ENCODE results near the gene CCDC191.

- TF ChIP-seq CTCF (IDR thresholded peaks at IDR 0.05) (no peak), ZFX (IDR thresholded peaks at IDR 0.05; ENCODE audit: borderline replicate concordance) (no peak)
Observed at GRCh38 chr3:113981803-113982202, 74.5 kb downstream of the CCDC191 start.

All from 22Rv1 (cell line).